RWPE1 (cell line): ENCODE data around the gene MLXIP.

Experiments used
- CTCF ChIA-PET: fragments of 350-600 bp; sonication (Branson Sonifier 250); formaldehyde crosslinking; extraction: SDS; loops from one replicate; lab custom pipeline; 2021; lab: Yijun Ruan, JAX
- POLR2A ChIA-PET: fragments of 400-600 bp; formaldehyde crosslinking; extraction: SDS; loops from one replicate; lab custom pipeline; 2020; ENCODE audit warnings: antibody characterized with exemption; ENCODE audit not compliant: low non-redundant PET; lab: Yijun Ruan, JAX
- DNase-seq: peaks from one replicate; pipeline ENCODE4 v3.0.0; 2012; ENCODE audit warnings: low spot score
- H3K27ac ChIP-seq: fragments of 450-650 bp; 2 replicates; pipeline ENCODE4 v1.5.1; 2017
- CTCF ChIP-seq: fragments of 450-650 bp; conservative IDR thresholded peaks from 2 replicates; pipeline ENCODE4 v1.5.1; 2017; ENCODE audit warnings: low read depth, mild to moderate bottlenecking

The MLXIP gene, protein sequence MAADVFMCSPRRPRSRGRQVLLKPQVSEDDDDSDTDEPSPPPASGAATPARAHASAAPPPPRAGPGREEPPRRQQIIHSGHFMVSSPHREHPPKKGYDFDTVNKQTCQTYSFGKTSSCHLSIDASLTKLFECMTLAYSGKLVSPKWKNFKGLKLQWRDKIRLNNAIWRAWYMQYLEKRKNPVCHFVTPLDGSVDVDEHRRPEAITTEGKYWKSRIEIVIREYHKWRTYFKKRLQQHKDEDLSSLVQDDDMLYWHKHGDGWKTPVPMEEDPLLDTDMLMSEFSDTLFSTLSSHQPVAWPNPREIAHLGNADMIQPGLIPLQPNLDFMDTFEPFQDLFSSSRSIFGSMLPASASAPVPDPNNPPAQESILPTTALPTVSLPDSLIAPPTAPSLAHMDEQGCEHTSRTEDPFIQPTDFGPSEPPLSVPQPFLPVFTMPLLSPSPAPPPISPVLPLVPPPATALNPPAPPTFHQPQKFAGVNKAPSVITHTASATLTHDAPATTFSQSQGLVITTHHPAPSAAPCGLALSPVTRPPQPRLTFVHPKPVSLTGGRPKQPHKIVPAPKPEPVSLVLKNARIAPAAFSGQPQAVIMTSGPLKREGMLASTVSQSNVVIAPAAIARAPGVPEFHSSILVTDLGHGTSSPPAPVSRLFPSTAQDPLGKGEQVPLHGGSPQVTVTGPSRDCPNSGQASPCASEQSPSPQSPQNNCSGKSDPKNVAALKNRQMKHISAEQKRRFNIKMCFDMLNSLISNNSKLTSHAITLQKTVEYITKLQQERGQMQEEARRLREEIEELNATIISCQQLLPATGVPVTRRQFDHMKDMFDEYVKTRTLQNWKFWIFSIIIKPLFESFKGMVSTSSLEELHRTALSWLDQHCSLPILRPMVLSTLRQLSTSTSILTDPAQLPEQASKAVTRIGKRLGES

DNA sequence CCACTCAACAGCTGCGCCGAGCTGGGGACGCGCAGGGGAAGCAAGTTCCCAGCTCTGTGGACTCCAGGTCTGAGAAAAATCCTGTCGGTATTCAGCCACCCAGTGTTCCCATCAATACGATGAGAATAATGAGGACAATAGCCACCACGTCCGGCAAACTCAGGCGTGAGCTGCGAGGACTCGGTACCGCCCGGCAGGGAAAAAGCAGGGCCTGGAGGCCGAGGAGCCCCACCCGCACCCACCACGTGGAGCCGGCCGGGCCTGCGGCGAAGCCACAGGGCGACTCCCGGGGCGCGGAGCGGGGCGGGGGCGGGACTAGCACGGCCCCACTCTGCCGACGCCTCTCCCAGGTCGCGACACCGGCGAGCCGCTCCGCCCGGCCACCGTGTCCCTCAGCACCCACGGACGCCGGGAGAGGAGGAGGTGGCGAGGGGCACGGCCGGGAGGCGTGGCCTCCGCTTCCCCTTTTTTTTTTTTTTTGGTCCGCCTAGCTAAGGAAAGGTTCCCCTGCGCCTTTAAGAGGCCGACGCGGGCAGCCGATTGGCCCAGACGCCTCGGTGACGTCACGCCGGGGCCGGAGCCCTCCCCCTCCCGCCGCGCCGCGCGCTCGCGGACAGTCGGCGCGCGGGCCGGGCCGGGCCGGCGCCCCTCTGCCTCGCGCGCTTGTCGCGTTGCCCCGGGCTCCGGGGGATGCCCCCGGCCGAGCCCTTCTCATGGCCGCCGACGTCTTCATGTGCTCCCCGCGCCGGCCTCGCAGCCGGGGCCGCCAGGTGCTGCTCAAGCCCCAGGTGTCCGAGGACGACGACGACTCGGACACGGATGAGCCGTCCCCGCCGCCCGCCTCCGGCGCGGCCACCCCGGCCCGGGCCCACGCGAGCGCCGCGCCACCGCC is at the start of gene MLXIP:
MLXIP (plus strand) TSS at position 616 of the 892 bp plus-strand sequence; CDS start at position 714, 98 bp downstream.
- POLR2A ChIA-PET, result interaction anchor here (0.5 to 1.6 kb wide), 4 partner anchors 18 to 72 kb away, joined by 3 to 5 read pairs (median 4); partner anchors contain the start of gene BCL7A
- TF ChIP-seq CTCF, result no peak
- peak within 1 kb of the TSS; percentile 92 for H3K27ac ChIP-seq

DNA sequence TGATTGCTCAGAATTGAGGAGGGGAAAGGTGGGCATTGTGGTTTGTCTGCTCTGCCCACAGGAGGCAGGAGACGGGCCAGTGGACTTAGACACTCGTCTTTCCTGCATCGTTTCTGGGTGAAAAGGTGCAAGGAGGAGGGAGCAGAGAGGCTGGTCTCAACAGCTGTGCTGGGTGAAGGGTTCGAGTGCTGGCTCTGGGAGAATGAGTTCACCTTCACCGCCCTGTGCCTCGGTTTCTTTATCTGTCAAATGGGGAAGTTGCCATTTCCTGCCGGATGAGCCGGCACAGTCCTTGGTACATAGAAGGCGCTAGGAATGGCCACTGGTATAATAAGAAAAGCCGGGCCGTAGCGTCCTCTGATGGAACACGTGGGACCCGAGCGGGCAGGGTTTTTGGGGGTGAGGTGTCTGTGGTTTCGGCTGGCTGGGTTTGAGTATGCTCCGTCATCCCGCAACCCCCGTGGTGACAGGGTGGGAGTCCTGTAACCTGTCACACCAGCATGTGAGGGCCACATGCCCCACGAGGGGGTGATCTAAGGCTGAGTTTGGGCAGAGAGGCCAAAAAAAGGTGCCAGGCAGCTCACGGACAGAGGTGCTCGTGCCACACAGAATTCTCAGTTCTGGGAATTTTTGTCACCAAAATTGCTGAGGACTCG is 49.5 kb upstream of the MLXIP start:
- DNase-seq, result no peak
- CTCF ChIA-PET, result no interaction called here
- no peak for TF ChIP-seq CTCF
- POLR2A ChIA-PET, result no interaction called here
- peak overlapping the region; percentile 93 for H3K27ac ChIP-seq

More for the DNA sequence above, at the start of gene MLXIP:
- CTCF ChIA-PET, result interaction anchor here (1.0 kb wide), 1 partner anchor 15 kb away, joined by 4 read pairs; no protein-coding TSS in a partner anchor
- peak; percentile 96 for DNase-seq

- DNase-seq, result peak; percentile 92
- peak overlapping the region; percentile 93 for H3K27ac ChIP-seq
Observed at GRCh38 chr12:122029620-122030423, 48.7 kb upstream of the MLXIP start.

DNA sequence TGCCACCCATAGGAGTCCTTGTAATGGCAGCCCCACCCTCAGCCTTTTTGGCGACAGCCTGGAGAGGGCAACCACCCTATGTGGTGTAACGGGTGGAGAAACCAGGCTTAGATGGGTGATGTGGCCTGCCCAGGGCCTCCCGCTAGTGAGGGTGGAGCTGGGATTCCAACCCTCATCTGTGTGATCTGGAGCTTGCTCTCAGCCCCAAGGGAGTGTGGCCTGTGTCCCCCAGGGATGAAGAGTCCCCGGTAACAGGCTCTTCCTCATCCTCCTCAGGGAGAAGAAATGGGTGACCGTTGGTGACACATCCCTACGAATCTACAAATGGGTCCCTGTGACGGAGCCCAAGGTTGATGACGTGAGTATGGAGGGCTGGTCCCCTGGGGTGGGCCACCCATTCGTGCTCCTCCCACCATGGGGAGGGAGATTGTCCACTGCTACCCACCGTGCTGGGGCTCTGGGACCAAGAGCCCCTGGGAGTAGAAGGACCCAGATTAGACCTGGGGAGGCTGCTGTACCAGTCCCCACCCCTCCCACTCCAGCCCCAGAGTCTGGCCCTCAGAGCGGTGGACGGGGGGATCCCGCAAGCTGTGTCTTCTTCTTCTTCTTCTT is 48.0 kb upstream of the MLXIP start:
- POLR2A ChIA-PET, result no interaction called here
- CTCF ChIA-PET, result interaction anchor here (0.6 to 1.0 kb wide), 4 partner anchors 39 to 407 kb away, joined by 3 read pairs; partner anchors contain the start of gene RHOF

More at GRCh38 chr12:122029620-122030423, 48.7 kb upstream of the MLXIP start:
- TF ChIP-seq CTCF, result no peak
- POLR2A ChIA-PET, result no interaction called here
- CTCF ChIA-PET, result interaction anchor here (0.7 to 1.0 kb wide), 3 partner anchors 38 to 407 kb away, joined by 3 read pairs; partner anchors contain the start of gene RHOF

More for the DNA sequence above, 48.0 kb upstream of the MLXIP start:
- TF ChIP-seq CTCF, result no peak
- H3K27ac ChIP-seq, result peak overlapping the region; percentile 93
- DNase-seq, result no peak
